AML-193 (cell line): ENCODE data around the gene GOLGA5.
A peak's percentile ranks its signal among the peaks of the same experiment; 100 is the strongest.

Experiments
- DNase-seq, 2 experiments: peaks; one replicate each; lab custom pipeline; 2025; lab: John Stamatoyannopoulos, UW

GOLGA5 gene

GRCh38 chr14:92880351-92880750 lies 86.2 kb downstream of the GOLGA5 start:
- DNase-seq, result no peak

- no peak for DNase-seq
Measured at GRCh38 chr14:92880851-92881250, 86.7 kb downstream of the GOLGA5 start.

DNA sequence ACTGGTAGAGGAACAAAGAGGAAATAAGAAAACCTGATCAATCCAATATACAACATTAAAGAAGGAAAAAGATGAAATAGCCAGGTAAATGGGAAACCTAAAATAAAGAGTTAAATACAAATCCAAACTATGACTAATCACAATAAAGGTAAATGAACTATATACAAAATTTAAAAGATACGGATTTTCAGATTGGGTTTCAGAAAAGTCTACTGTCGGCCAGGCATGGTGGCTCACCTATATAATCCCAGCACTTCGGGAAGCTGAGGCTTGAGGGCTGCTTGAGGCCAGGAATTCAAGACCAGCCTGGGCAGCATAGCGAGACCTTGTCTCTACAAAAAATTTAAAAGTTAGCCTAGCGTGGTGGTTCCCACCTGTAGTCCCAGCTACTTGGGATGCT lies 89.0 kb downstream of the GOLGA5 start:
- DNase-seq, result no peak

GRCh38 chr14:92884410-92884809 lies 90.3 kb downstream of the GOLGA5 start:
- DNase-seq, result no peak

DNA sequence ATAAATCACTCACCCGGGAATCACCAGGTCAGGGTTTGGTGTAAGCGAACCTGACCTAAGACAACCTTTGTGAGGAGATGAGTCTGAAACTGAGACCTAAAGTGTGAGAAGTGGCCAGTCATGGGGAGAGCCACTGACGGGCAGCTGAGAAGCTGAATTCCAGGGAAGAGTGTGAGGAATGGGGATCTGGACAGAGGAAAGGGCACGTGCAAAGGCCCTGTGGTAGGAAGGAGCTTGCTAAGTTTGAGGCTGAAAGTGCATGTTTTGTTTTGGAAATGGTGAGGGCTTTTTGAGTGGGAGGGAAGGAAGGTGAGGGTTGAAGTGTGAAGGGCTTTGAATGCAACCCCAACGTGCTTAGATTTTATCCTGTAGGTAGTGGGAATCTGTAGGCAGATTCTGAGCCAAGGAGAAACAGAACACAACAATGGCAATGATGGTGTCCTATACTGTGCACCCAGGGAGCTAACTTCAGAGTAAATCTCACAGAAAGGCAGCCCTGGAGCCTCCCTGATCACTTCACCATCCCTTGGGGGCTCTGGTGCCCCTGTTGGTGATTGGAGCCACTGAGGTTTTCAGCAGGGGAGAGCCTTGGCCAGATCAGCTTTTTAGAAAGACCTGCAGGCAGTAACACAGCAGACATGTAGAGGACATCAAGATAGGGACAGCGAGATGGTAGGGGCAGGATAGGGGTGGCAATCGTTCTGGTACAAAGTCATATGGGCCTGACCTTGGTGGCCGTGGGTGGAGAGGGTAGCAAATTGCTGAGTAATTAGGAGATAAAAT lies 91.4 kb downstream of the GOLGA5 start:
- DNase-seq, result no peak

DNA sequence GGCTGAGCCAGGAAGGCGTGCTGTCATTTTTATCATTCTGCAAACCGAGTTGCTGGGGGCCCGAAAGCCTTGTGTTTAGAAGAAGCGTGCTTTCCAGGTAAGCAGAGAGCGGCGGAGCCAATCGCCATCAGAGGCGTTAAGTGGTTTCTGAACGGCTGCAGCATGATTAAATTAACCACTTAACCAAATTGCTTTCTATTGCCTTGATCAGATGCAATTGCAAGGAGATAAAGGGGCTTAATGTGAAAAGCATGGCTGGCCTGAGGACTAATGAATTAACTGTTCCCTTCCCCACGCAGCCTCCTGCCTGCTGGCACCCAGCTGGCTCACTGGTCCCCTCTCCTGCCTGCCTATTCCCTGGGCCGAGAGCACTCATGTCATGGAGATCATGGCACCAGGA lies 92.2 kb downstream of the GOLGA5 start:
- no peak for DNase-seq

DNA sequence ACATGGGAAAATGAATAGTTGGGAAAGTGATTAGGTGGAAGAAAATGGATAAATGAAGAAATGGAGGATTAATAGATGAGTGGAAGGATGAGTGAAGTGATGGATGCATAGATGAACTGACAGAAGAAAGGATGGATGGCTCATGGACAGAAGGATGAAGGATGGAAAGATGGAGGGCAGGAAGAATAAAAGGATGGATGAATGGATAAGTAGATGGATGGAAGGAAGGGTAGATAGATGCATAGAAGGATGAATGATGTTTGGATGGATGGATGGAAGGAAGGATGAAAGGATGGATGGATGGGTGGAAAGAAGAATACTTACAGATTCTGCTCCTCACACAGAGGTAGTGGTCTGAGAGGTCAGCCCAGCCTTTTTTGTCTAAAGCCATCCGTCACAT lies 93.1 kb downstream of the GOLGA5 start:
- no peak for DNase-seq

- DNase-seq, result peak; percentile 27 to 34
Measured at GRCh38 chr14:92888896-92889295, 94.8 kb downstream of the GOLGA5 start.
